DND-41 (cell line): ENCODE data around the gene DNAH2.

Experiments used
- ATAC-seq: fragments of 200-7000 bp; cut with Tn5 transposase; 3 replicates; pipeline ENCODE4 v1.9.1; 2021; ENCODE audit warnings: low read depth; ENCODE audit not compliant: insufficient read depth
- DNase-seq: peaks from one replicate; pipeline ENCODE4 v3.0.0-alpha.2; 2020
- H2AFZ ChIP-seq: 2 replicates; pipeline ENCODE4 v1.6.0; 2012; ENCODE audit warnings: low read depth, low read length
- H3K27ac ChIP-seq: 2 replicates; pipeline ENCODE4 v1.5.1; 2012; ENCODE audit warnings: low read length, inconsistent platforms
- H3K27me3 ChIP-seq: fragments of 200-600 bp; sonication (generic); 2 replicates; pipeline ENCODE4 v1.6.0; 2012; ENCODE audit warnings: low read length, mild to moderate bottlenecking, inconsistent platforms; ENCODE audit not compliant: insufficient read depth, poor library complexity
- H3K36me3 ChIP-seq: 2 replicates; pipeline ENCODE4 v1.5.1; 2012; ENCODE audit warnings: low read length, inconsistent platforms; ENCODE audit not compliant: insufficient read depth
- H3K4me1 ChIP-seq: 2 replicates; pipeline ENCODE4 v1.5.1; 2012; ENCODE audit warnings: mild to moderate bottlenecking, low read length; ENCODE audit not compliant: insufficient read depth
- H3K4me2 ChIP-seq: 2 replicates; pipeline ENCODE4 v1.6.0; 2012; ENCODE audit warnings: mild to moderate bottlenecking, moderate library complexity, low read length, inconsistent platforms; ENCODE audit not compliant: insufficient read depth
- H3K4me3 ChIP-seq, 2 experiments: fragments of 200-600 bp in 1 of 2; shearing (Covaris generic) in 1 of 2; 2 replicates each; pipeline ENCODE4 v1.5.1; 2012 to 2016; ENCODE audit warnings: inconsistent platforms in 2 of 2, low read length in 2 of 2, mild to moderate bottlenecking in 2 of 2, low read depth in 1 of 2, moderate library complexity in 1 of 2
- H3K79me2 ChIP-seq: 2 replicates; pipeline ENCODE4 v1.6.0; 2012; ENCODE audit warnings: low read length, inconsistent platforms; ENCODE audit not compliant: insufficient read depth
- H3K9ac ChIP-seq: 2 replicates; pipeline ENCODE4 v1.6.0; 2012; ENCODE audit warnings: low read depth, mild to moderate bottlenecking, inconsistent platforms, low read length, moderate library complexity
- H3K9me3 ChIP-seq: 2 replicates; pipeline ENCODE4 v1.5.1; 2012; ENCODE audit warnings: low read length, moderate library complexity, mild to moderate bottlenecking, inconsistent platforms; ENCODE audit not compliant: insufficient read depth, severe bottlenecking
- H4K20me1 ChIP-seq: 2 replicates; pipeline ENCODE4 v1.6.0; 2012; ENCODE audit warnings: low read length; ENCODE audit not compliant: insufficient read depth
- CTCF ChIP-seq: IDR thresholded peaks from 2 replicates; pipeline ENCODE4 v1.5.1; 2012; ENCODE audit warnings: borderline replicate concordance, low read length, moderate library complexity, mild to moderate bottlenecking; ENCODE audit not compliant: poor library complexity, severe bottlenecking; ENCODE audit errors: extremely low read depth
- EZH2 ChIP-seq: IDR thresholded peaks from 3 replicates; pipeline ENCODE4 v1.6.1; 2012; ENCODE audit warnings: borderline replicate concordance, low read depth, mild to moderate bottlenecking, moderate library complexity, low read length, inconsistent platforms; ENCODE audit not compliant: severe bottlenecking

DNAH2 gene

DNA sequence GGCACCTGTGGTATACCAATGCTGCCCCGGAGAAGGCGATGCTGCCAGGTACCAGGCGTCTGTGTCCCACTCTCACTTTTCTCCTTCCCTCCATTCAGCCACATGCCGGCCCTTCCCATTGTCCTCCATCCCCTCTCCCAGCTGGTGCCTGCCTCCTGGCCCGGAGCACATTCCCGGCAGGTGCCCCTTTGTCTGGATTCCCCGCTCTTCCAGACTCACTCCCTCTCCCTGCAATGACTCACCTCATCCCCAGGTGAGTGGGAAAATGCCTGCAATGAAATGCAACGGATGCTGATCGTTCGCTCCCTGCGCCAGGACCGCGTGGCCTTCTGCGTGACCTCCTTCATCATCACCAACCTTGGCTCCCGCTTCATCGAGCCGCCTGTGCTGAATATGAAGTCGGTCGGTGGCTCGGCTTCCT, 106.0 kb downstream of the DNAH2 start:
- no peak overlapping the region for H3K9ac ChIP-seq
- no peak overlapping the region for H3K4me3 ChIP-seq
- H3K9me3 ChIP-seq: no peaks in the 10 kb centered on the region
- no peaks in the 10 kb centered on the region for H3K36me3 ChIP-seq
- H3K4me2 ChIP-seq: no peak overlapping the region
- no peaks in the 10 kb centered on the region for H4K20me1 ChIP-seq
- H3K27ac ChIP-seq: no peak overlapping the region
- DNase-seq: no peak
- H2AFZ ChIP-seq: no peak overlapping the region
- H3K27me3 ChIP-seq: peaks cover 10% of the 10 kb centered on the region
- no peaks in the 10 kb centered on the region for H3K4me1 ChIP-seq
- TF ChIP-seq EZH2 (no peak), CTCF (no peak)
- ATAC-seq: no peak
- no peaks in the 10 kb centered on the region for H3K79me2 ChIP-seq

GRCh38 chr17:7824021-7824924, 106.7 kb downstream of the DNAH2 start:
- no peak for TF ChIP-seq CTCF
- H3K4me2 ChIP-seq: no peak overlapping the region

GRCh38 chr17:7825206-7825990, 107.9 kb downstream of the DNAH2 start:
- H3K79me2 ChIP-seq: no peaks in the 10 kb centered on the region
- TF ChIP-seq EZH2 (no peak), CTCF (peak; percentile 3)
- no peaks in the 10 kb centered on the region for H3K4me1 ChIP-seq
- no peaks in the 10 kb centered on the region for H3K9me3 ChIP-seq
- H3K36me3 ChIP-seq: no peaks in the 10 kb centered on the region
- H3K9ac ChIP-seq: no peak overlapping the region
- no peak for DNase-seq
- H4K20me1 ChIP-seq: no peaks in the 10 kb centered on the region
- H3K27ac ChIP-seq: no peak overlapping the region
- no peak for ATAC-seq
- H3K27me3 ChIP-seq: no peaks in the 10 kb centered on the region
- H2AFZ ChIP-seq: no peak overlapping the region
- no peak overlapping the region for H3K4me3 ChIP-seq
- no peak overlapping the region for H3K4me2 ChIP-seq

More at GRCh38 chr17:7824021-7824924, 106.7 kb downstream of the DNAH2 start:
- H4K20me1 ChIP-seq: no peaks in the 10 kb centered on the region
- H3K79me2 ChIP-seq: no peaks in the 10 kb centered on the region
- H3K4me3 ChIP-seq: no peak overlapping the region
- H3K9ac ChIP-seq: no peak overlapping the region
- ATAC-seq: no peak
- no peak for DNase-seq
- no peaks in the 10 kb centered on the region for H3K9me3 ChIP-seq
- no peaks in the 10 kb centered on the region for H3K4me1 ChIP-seq
- no peaks in the 10 kb centered on the region for H3K36me3 ChIP-seq
- no peak overlapping the region for H2AFZ ChIP-seq
- peaks cover 4% of the 10 kb centered on the region for H3K27me3 ChIP-seq
- no peak overlapping the region for H3K27ac ChIP-seq
